KMS-11 (cell line): ENCODE results near the gene NBAS.

ENCODE experiments used
- H2AFZ ChIP-seq: fragments of 200-600 bp; sonication (generic); 2 replicates; pipeline ENCODE4 v1.6.1; 2016; ENCODE audit warnings: antibody characterized with exemption, mixed run types, low read depth
- H3K27ac ChIP-seq: fragments of 200-600 bp; sonication (generic); 2 replicates; pipeline ENCODE4 v1.6.1; 2016; ENCODE audit warnings: mild to moderate bottlenecking, mixed run types
- H3K27me3 ChIP-seq: fragments of 200-600 bp; sonication (generic); 2 replicates; pipeline ENCODE4 v1.6.1; 2017; ENCODE audit warnings: mild to moderate bottlenecking, low read depth, mixed run types, moderate library complexity; ENCODE audit not compliant: insufficient read depth
- H3K36me3 ChIP-seq: fragments of 200-600 bp; sonication (generic); 2 replicates; pipeline ENCODE4 v1.6.1; 2017; ENCODE audit warnings: mild to moderate bottlenecking, mixed run types; ENCODE audit not compliant: insufficient read depth
- H3K4me1 ChIP-seq: fragments of 200-600 bp; sonication (generic); 2 replicates; pipeline ENCODE4 v1.6.1; 2016; ENCODE audit warnings: mild to moderate bottlenecking, low read depth, mixed run types; ENCODE audit not compliant: poor library complexity, severe bottlenecking
- H3K4me2 ChIP-seq: fragments of 200-600 bp; sonication (generic); 2 replicates; pipeline ENCODE4 v1.7.0; 2016; ENCODE audit warnings: mild to moderate bottlenecking, mixed run types
- H3K4me3 ChIP-seq: fragments of 200-600 bp; sonication (generic); IDR thresholded peaks from 2 replicates; pipeline ENCODE4 v1.6.1; 2017; ENCODE audit warnings: low read depth, low read length, mixed read lengths; ENCODE audit not compliant: insufficient read depth
- H3K79me2 ChIP-seq: fragments of 200-600 bp; sonication (generic); 2 replicates; pipeline ENCODE4 v1.6.1; 2016; ENCODE audit warnings: low read depth, mixed run types; ENCODE audit not compliant: insufficient read depth
- H3K9ac ChIP-seq: fragments of 200-600 bp; sonication (generic); 2 replicates; pipeline ENCODE4 v1.6.1; 2016; ENCODE audit warnings: mild to moderate bottlenecking, mixed run types
- H4K20me1 ChIP-seq: fragments of 200-600 bp; sonication (generic); 2 replicates; pipeline ENCODE4 v1.6.1; 2016; ENCODE audit warnings: mild to moderate bottlenecking, mixed run types; ENCODE audit not compliant: insufficient read depth
- TF ChIP-seq, protein P1 (sequence below): fragments of 200-600 bp; sonication (generic); conservative IDR thresholded peaks from 2 replicates; pipeline ENCODE4 v1.6.1; 2017; ENCODE audit warnings: low read depth, mild to moderate bottlenecking, antibody characterized with exemption, low read length, moderate library complexity, mixed read lengths

Gene NBAS

DNA sequence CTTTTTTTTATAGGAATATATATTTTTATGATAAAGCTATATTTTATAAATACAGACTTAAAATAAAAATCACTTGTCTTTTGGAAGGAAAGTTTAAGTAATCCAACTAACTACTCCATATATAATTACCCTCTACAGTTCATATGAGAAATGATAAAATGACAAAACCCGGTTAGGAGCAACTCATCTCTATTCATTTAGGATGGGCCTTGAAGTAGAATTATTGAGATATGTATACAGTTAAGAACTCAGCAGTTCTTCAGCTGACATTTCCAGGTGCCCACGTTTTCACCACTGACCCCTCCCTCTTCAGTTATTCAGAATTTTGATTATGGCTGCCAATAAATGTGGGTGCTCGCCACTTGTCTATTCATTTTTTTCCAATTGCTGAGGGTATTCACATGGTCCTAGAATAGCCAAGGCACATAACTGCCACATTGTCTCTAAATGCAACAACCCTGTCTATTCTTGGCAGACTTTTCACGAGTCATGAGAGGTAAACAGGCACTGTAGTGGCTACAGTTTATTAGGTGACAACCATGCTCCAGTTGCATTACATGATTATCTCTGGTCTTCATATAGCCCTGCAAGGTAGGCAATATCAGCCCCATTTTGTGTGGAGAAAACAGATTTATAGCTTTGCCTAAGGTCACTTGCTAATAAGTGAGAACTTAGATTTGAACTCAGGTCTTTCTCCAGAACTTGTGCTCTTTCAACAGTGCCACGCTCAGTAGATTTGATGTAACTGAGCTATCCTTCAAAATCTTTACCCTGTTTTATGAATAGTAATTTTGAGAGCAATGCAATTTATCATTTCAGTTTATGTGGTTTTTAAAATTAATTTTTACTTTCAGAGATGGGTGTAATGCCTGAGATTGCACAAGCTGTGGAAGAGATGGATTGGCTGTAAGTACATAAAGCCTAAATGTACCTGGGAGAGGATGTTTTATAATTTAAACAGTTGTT is 33.4 kb upstream of the NBAS start:
- Histone ChIP-seq H3K36me3 (peaks cover 7% of the 10 kb centered on the region; the same call in 1 of the 2 replicates), H4K20me1 (no peaks in the 10 kb centered on the region), H3K27me3 (no peaks in the 10 kb centered on the region), H2AFZ (no peak overlapping the region), H3K27ac (no peak overlapping the region), H3K4me1 (peaks cover 21% of the 10 kb centered on the region), H3K9ac (no peak overlapping the region), H3K4me3 (no peak overlapping the region), H3K79me2 (peaks cover 42% of the 10 kb centered on the region), H3K4me2 (no peak overlapping the region)
- TF ChIP-seq, protein P1, sequence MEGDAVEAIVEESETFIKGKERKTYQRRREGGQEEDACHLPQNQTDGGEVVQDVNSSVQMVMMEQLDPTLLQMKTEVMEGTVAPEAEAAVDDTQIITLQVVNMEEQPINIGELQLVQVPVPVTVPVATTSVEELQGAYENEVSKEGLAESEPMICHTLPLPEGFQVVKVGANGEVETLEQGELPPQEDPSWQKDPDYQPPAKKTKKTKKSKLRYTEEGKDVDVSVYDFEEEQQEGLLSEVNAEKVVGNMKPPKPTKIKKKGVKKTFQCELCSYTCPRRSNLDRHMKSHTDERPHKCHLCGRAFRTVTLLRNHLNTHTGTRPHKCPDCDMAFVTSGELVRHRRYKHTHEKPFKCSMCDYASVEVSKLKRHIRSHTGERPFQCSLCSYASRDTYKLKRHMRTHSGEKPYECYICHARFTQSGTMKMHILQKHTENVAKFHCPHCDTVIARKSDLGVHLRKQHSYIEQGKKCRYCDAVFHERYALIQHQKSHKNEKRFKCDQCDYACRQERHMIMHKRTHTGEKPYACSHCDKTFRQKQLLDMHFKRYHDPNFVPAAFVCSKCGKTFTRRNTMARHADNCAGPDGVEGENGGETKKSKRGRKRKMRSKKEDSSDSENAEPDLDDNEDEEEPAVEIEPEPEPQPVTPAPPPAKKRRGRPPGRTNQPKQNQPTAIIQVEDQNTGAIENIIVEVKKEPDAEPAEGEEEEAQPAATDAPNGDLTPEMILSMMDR, result no peak

DNA sequence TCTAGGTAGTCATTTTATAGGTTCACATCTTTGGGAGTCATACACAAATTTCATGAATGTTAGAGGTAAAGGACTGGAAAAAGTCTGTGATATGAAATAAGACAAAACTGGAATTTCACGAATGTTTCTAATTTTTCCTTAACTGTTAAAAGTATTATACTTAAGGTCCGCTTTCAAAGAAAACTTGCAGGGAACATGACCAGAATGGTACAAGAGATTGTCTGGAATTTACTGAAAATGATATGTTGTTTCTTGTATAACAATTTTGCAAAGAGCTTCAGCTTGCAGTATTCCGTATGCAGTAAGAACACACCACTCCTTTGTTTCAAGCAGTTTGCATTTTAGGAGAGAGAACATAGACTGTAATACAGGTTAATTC is 32.2 kb upstream of the NBAS start:
- H3K27ac ChIP-seq, result no peak overlapping the region
- H3K4me1 ChIP-seq, result peaks cover 21% of the 10 kb centered on the region
- no peaks in the 10 kb centered on the region for H4K20me1 ChIP-seq
- no peak overlapping the region for H3K4me3 ChIP-seq
- TF ChIP-seq, protein P1, result no peak
- peak overlapping the region; percentile 96 for H3K4me2 ChIP-seq
- H3K36me3 ChIP-seq, result peaks cover 2% of the 10 kb centered on the region; the same call in 1 of the 2 replicates
- H2AFZ ChIP-seq, result no peak overlapping the region
- H3K79me2 ChIP-seq, result peaks cover 42% of the 10 kb centered on the region
- no peaks in the 10 kb centered on the region for H3K27me3 ChIP-seq
- no peak overlapping the region for H3K9ac ChIP-seq

DNA sequence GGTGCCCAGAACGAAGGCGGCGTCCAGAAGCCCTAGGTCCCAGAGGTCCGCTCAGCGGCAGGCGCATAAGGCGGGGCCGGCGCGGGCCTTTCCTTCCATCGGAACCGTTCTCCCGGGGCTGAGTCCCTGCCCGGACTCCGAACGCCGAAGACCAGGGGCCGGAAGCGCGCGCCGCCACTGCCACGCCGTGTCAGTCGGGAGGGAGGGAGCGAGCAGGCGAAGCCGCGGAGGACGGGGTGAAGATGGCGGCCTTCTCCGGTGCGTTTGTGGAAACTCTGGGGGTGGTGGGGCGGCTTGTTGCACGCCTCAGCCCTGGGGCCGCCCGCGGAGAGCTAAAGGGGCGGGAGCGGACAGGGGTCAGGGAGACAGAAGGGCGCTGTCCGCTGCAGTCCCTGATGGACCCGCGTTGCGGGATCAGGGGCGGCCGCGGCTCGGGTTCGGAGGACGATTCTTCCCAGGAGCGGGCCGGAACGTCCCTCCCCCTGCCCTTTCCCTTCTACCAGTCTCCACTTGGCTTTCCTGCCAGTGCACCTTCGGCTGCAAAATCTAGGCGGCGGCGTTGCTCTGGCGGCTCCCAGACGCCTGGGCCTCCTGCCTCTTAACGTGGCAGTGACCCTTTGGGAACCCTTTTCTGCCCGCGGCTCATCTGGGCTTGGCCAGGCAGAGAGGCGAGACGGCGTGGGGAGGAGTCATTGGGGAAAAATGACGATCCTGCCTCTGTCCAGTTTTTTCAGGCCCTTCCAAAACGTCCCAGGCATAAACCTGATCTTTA is 30.7 kb upstream of the NBAS start, which contains the start of gene DDX1:
TSS of gene DDX1 (plus strand) at position 177 of the 772 bp plus-strand sequence. CDS start at position 243, 66 bp downstream.
- Histone ChIP-seq H3K4me3 (peak within 1 kb of the TSS; percentile 80), H4K20me1 (no peaks in the 10 kb centered on the region), H2AFZ (peak within 1 kb of the TSS; percentile 96), H3K36me3 (no peaks in the 10 kb centered on the region; the same call in 1 of the 2 replicates), H3K79me2 (peaks cover 42% of the 10 kb centered on the region), H3K27ac (peak within 1 kb of the TSS; percentile 63), H3K4me2 (peak within 1 kb of the TSS; percentile 96), H3K27me3 (no peaks in the 10 kb centered on the region), H3K9ac (peak within 1 kb of the TSS; percentile 87), H3K4me1 (peaks cover 21% of the 10 kb centered on the region)
- TF ChIP-seq, protein P1, result no peak

DNA sequence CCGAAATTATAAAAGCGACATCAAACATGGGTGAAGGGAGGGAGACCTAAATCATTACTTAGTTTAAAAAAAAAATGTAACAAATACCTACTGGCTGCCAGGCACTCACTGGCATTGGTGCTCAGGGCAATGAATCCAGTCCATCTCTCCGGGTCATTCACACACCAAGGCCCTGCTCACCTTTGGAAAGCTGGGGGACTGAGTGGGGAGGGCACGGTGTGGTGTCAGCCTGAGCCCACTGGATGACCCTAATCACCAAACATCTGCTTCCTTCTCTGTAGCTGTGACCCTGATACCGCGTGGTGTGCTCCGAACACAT is 30.2 kb upstream of the NBAS start:
- Histone ChIP-seq H3K4me3 (no peak overlapping the region), H3K27ac (peak overlapping the region; percentile 63), H3K4me2 (peak overlapping the region; percentile 96), H3K27me3 (no peaks in the 10 kb centered on the region), H3K9ac (peak overlapping the region; percentile 87), H3K36me3 (no peaks in the 10 kb centered on the region; the same call in 1 of the 2 replicates), H4K20me1 (no peaks in the 10 kb centered on the region), H2AFZ (peak overlapping the region; percentile 96), H3K79me2 (peaks cover 42% of the 10 kb centered on the region), H3K4me1 (peaks cover 21% of the 10 kb centered on the region)
- TF ChIP-seq, protein P1, result no peak
